Peyer's patch (tissue), 4 donors: ENCODE measurements around the gene MCM8. TPM values are rescaled to one million over a fixed set of nuclear protein-coding genes. Genes with fewer than 3 reads are reported as not detected.

ENCODE experiments used
- DNase-seq, 3 donors: peaks; one replicate each; pipeline ENCODE4 v3.0.0-alpha.2; 2017 to 2019
- H3K27ac ChIP-seq, 4 donors: fragments of 200-600 bp; sonication (generic); one replicate each; pipeline ENCODE4 v1.5.1; 2016 to 2019
- H3K27me3 ChIP-seq, 2 donors: fragments of 200-600 bp; sonication (generic); one replicate each; pipeline ENCODE4 v1.5.1; 2019
- H3K36me3 ChIP-seq, 3 donors: fragments of 200-600 bp; sonication (generic); one replicate each; pipeline ENCODE4 v1.5.1; 2016 to 2019
- H3K4me1 ChIP-seq, 4 donors: fragments of 200-600 bp; sonication (generic); one replicate each; pipeline ENCODE4 v1.5.1; 2016 to 2019
- H3K4me3 ChIP-seq, 4 donors: fragments of 200-600 bp; sonication (generic); 1 replicate in 3 of 4; 2 replicates in 1 of 4; pipeline ENCODE4 v1.5.1; 2016 to 2019; ENCODE audit warnings: mild to moderate bottlenecking in 1 of 4
- H3K9me3 ChIP-seq, 4 donors: fragments of 200-600 bp; sonication (generic); one replicate each; pipeline ENCODE4 v1.5.1; 2016 to 2019; ENCODE audit warnings: mild to moderate bottlenecking in 1 of 4
- POLR2A ChIP-seq, 2 donors: fragments of 450-650 bp; IDR thresholded peaks; one replicate each; pipeline ENCODE4 v1.5.1; 2017; ENCODE audit warnings: antibody characterized with exemption in 2 of 2, mild to moderate bottlenecking in 2 of 2, moderate library complexity in 2 of 2
- small RNA-seq, 2 donors: library from RNA; depleted of rRNA; stranded (forward); fragments of <200 nt; gene quantifications; one replicate each; pipeline ENCODE3, GENCODE V24; 2016
- total RNA-seq, 4 donors: library from RNA; depleted of rRNA; stranded (reverse); fragments of >200 nt; gene quantifications; one replicate each; pipeline ENCODE4 v1.1.0, GENCODE V29; 2016
- TF ChIP-seq, protein P1 (sequence below), 6 experiments: fragments of 450-650 bp in 4 of 6; fragments of 200-600 bp in 2 of 6; sonication (generic) in 1 of 6; IDR thresholded peaks; one replicate each; pipeline ENCODE4 v1.5.1; 2017 to 2019; ENCODE audit warnings: antibody characterized with exemption in 6 of 6, mild to moderate bottlenecking in 3 of 6, moderate library complexity in 1 of 6

The MCM8 gene
- total RNA-seq, 4 donors from 2014 or later, result 5.8 to 25.6 (median 6.2) TPM

DNA sequence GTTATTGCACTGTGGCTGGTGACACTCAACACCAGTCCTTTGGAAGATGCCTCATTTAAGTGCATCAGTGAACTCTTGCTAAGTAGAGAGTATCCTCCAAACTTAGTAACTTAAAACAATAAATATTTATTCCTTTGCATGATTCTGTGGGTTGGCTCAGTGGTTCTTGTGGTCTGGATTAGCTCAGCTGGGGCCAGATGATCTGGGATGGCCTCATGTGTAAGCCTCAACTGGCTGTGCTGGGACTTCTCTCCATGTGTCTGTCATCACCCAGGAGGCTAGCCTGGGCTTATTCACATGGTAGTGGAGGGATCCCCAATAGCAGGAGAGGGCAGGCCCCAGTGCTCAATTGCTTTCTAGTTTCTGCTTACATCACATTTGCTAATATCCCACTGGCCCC is 95.1 kb downstream of the MCM8 start:
- no peaks in the 10 kb centered on the region for H3K9me3 ChIP-seq
- no peak overlapping the region for H3K4me3 ChIP-seq
- no peaks in the 10 kb centered on the region for H3K27me3 ChIP-seq
- H3K36me3 ChIP-seq, result peaks cover 0 to 19% (median 0%) of the 10 kb centered on the region in 3 donors
- TF ChIP-seq, protein P1, sequence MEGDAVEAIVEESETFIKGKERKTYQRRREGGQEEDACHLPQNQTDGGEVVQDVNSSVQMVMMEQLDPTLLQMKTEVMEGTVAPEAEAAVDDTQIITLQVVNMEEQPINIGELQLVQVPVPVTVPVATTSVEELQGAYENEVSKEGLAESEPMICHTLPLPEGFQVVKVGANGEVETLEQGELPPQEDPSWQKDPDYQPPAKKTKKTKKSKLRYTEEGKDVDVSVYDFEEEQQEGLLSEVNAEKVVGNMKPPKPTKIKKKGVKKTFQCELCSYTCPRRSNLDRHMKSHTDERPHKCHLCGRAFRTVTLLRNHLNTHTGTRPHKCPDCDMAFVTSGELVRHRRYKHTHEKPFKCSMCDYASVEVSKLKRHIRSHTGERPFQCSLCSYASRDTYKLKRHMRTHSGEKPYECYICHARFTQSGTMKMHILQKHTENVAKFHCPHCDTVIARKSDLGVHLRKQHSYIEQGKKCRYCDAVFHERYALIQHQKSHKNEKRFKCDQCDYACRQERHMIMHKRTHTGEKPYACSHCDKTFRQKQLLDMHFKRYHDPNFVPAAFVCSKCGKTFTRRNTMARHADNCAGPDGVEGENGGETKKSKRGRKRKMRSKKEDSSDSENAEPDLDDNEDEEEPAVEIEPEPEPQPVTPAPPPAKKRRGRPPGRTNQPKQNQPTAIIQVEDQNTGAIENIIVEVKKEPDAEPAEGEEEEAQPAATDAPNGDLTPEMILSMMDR (IDR thresholded peaks at IDR 0.05), result no peak
- no peak for TF ChIP-seq POLR2A (IDR thresholded peaks at IDR 0.05)
- H3K27ac ChIP-seq, result no peak overlapping the region
- H3K4me1 ChIP-seq, result no peaks in the 10 kb centered on the region
- DNase-seq, result no peak

DNA sequence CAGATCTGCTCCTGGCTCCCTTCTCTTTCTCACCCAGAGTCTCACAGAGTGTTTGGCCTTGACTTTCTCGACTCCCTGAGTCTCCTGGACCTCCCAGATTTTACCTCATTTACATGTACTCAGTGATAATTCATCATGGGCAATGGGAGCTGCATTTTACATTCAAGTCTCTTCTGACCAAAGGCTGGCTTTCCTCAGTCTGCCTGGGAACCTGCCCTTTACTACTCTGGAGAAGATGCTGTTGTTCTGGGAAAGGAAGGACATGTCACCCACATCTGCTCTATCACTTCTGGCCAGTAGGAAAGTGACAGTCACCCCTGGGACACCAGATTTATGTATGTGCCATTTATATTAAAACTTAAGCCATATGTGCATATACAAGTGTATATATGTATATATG is 96.0 kb downstream of the MCM8 start:
- no peaks in the 10 kb centered on the region for H3K27me3 ChIP-seq
- H3K9me3 ChIP-seq, result no peaks in the 10 kb centered on the region
- no peak overlapping the region for H3K4me3 ChIP-seq
- H3K27ac ChIP-seq, result no peak overlapping the region
- peaks cover 0 to under 1% (median 0%) of the 10 kb centered on the region in 4 donors for H3K4me1 ChIP-seq
- no peak for TF ChIP-seq POLR2A (IDR thresholded peaks at IDR 0.05)
- H3K36me3 ChIP-seq, result peaks cover 0 to 11% (median 0%) of the 10 kb centered on the region in 3 donors
- no peak for DNase-seq

- Histone ChIP-seq H3K4me3 (no peak overlapping the region), H3K27me3 (peaks cover 0 to 3% of the 10 kb centered on the region in 2 donors), H3K9me3 (no peaks in the 10 kb centered on the region), H3K4me1 (peaks cover 0 to 15% (median 4%) of the 10 kb centered on the region in 4 donors), H3K36me3 (no peaks in the 10 kb centered on the region), H3K27ac (no peak overlapping the region)
- TF ChIP-seq POLR2A (IDR thresholded peaks at IDR 0.05), result no peak
- TF ChIP-seq, protein P1 (IDR thresholded peaks at IDR 0.05), result no peak
- DNase-seq, result no peak
Measured at GRCh38 chr20:6048391-6048790, 97.9 kb downstream of the MCM8 start.

Small RNA genes within 50 kb of the gene (small RNA-seq; reads per million reads assigned to genes)
- gene RF00019 (0 reads per million in 2 donors), gene RN7SL498P (0 reads per million in 2 donors)

Other genes with a start within 250 kb of the MCM8 start
- 10 to 100 TPM in 3 of 4 donors, 1 to 10 TPM in 1; 8.4 to 15.5 (median 12.3) TPM for gene SHLD1, start 200.3 kb upstream of the MCM8 start, total RNA-seq
- 10 to 100 TPM in 3 of 4 donors, not detected in 1; 11.2 to 19.6 (median 11.7) TPM for gene CHGB, start 39.1 kb upstream of the MCM8 start, total RNA-seq
- gene TRMT6, start 119 bp upstream of the MCM8 start, total RNA-seq, result 10 to 100 TPM in 1 of 4 donors, 1 to 10 TPM in 3; 3.5 to 18.2 (median 5.6) TPM
- 10 to 100 TPM; 43.7 to 67.6 (median 61.4) TPM for gene CRLS1, start 55.5 kb downstream of the MCM8 start, total RNA-seq
- not detected for gene LRRN4, start 103.4 kb downstream of the MCM8 start, total RNA-seq
- 10 to 100 TPM; 12.4 to 21.2 (median 16.2) TPM for gene FERMT1, start 172.4 kb downstream of the MCM8 start, total RNA-seq